HCT116 (cell line): ENCODE measurements around the gene PRSS22.

Experiments
- EGR1 ChIP-seq: IDR thresholded peaks from 2 replicates; pipeline ENCODE4 v1.6.1; 2012; ENCODE audit warnings: low read depth
- POLR2A ChIP-seq: IDR thresholded peaks from 2 replicates; pipeline ENCODE4 v1.7.0; 2011; ENCODE audit warnings: borderline replicate concordance; ENCODE audit not compliant: insufficient read depth, insufficient read length; ENCODE audit errors: extremely low read depth
- POLR2AphosphoS5 ChIP-seq: IDR thresholded peaks from 2 replicates; pipeline ENCODE4 v1.6.1; 2011; ENCODE audit warnings: mild to moderate bottlenecking, low read depth, low read length, moderate library complexity
- ZNF274 ChIP-seq: fragments of 200-500 bp; sonication (Bioruptor generic); IDR thresholded peaks from 2 replicates; pipeline ENCODE4 v1.6.1; 2014; ENCODE audit warnings: mild to moderate bottlenecking, low read depth, low read length, inconsistent platforms
- TF ChIP-seq, protein P1 (sequence below), 3 experiments: fragments of 200-600 bp in 1 of 3; sonication (generic) in 1 of 3; IDR thresholded peaks in 2 of 3; conservative IDR thresholded peaks in 1 of 3; 2 replicates each; pipeline ENCODE4 v1.5.1; 2012 to 2017; ENCODE audit warnings: low read depth in 2 of 3, low read length in 2 of 3, antibody characterized with exemption in 1 of 3, borderline replicate concordance in 1 of 3, control low read depth in 1 of 3, mild to moderate bottlenecking in 1 of 3, mixed read lengths in 1 of 3, mixed run types in 1 of 3, moderate library complexity in 1 of 3; ENCODE audit not compliant: insufficient read depth in 1 of 3
- TF ChIP-seq, protein P2 (sequence below): IDR thresholded peaks from 2 replicates; pipeline ENCODE4 v1.6.1; 2011; ENCODE audit warnings: mild to moderate bottlenecking, low read length, moderate library complexity; ENCODE audit not compliant: insufficient replicate concordance; ENCODE audit errors: extremely low read depth

DNA sequence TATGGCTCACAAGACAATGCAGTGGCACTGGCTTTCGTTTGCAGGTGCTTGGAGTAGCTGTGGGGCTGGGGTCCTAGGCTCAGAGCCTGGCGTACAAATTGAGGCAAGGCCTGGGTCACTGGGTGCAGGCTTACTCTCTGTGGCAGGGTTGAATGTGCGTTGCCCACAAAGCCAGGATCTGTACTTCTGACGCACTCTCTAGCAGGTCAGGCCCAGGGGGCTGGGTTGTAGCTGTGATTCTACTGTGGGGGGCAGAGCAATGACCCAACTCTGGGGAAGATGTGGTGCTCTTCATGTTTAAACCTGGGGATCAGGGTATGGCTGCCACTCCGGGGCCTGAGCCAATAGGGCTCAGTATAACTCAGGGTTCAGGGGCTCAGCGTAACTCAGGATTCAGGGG lies 47.3 kb downstream of the PRSS22 start:
- TF ChIP-seq, protein P1, sequence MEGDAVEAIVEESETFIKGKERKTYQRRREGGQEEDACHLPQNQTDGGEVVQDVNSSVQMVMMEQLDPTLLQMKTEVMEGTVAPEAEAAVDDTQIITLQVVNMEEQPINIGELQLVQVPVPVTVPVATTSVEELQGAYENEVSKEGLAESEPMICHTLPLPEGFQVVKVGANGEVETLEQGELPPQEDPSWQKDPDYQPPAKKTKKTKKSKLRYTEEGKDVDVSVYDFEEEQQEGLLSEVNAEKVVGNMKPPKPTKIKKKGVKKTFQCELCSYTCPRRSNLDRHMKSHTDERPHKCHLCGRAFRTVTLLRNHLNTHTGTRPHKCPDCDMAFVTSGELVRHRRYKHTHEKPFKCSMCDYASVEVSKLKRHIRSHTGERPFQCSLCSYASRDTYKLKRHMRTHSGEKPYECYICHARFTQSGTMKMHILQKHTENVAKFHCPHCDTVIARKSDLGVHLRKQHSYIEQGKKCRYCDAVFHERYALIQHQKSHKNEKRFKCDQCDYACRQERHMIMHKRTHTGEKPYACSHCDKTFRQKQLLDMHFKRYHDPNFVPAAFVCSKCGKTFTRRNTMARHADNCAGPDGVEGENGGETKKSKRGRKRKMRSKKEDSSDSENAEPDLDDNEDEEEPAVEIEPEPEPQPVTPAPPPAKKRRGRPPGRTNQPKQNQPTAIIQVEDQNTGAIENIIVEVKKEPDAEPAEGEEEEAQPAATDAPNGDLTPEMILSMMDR (IDR thresholded peaks at IDR 0.05 in 2 of 3, conservative IDR thresholded peaks at IDR 0.05 in 1 of 3; ENCODE audit: borderline replicate concordance in 1 of 3, insufficient read depth in 1 of 3, low read depth in 2 of 3, low read length in 2 of 3), result no peak
- TF ChIP-seq EGR1 (no peak), POLR2A (no peak), ZNF274 (no peak), POLR2AphosphoS5 (no peak)
- TF ChIP-seq, protein P2, sequence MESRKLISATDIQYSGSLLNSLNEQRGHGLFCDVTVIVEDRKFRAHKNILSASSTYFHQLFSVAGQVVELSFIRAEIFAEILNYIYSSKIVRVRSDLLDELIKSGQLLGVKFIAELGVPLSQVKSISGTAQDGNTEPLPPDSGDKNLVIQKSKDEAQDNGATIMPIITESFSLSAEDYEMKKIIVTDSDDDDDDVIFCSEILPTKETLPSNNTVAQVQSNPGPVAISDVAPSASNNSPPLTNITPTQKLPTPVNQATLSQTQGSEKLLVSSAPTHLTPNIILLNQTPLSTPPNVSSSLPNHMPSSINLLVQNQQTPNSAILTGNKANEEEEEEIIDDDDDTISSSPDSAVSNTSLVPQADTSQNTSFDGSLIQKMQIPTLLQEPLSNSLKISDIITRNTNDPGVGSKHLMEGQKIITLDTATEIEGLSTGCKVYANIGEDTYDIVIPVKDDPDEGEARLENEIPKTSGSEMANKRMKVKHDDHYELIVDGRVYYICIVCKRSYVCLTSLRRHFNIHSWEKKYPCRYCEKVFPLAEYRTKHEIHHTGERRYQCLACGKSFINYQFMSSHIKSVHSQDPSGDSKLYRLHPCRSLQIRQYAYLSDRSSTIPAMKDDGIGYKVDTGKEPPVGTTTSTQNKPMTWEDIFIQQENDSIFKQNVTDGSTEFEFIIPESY, result no peak
